Vagina (tissue), 2 donors: ENCODE data around the gene CTBP2. TPM values are rescaled to one million over a fixed set of nuclear protein-coding genes. Genes with fewer than 3 reads are reported as not detected.

Experiments
- DNase-seq, 2 donors: peaks; one replicate each; pipeline ENCODE4 v3.0.0-alpha.2; 2017; ENCODE audit errors: extremely low spot score in 2 of 2
- H3K27ac ChIP-seq: fragments of 200-600 bp; sonication (generic); one replicate; pipeline ENCODE4 v1.5.1; 2019
- H3K27me3 ChIP-seq: fragments of 200-600 bp; sonication (generic); one replicate; pipeline ENCODE4 v1.5.1; 2019
- H3K36me3 ChIP-seq, 2 donors: fragments of 200-600 bp; sonication (generic); one replicate each; pipeline ENCODE4 v1.5.1; 2017 to 2019
- H3K4me1 ChIP-seq: fragments of 200-600 bp; sonication (generic); one replicate; pipeline ENCODE4 v1.5.1; 2019
- H3K4me3 ChIP-seq, 2 donors: fragments of 200-600 bp; sonication (generic); 1 replicate in 1 of 2; 2 replicates in 1 of 2; pipeline ENCODE4 v1.5.1; 2016 to 2019
- H3K9me3 ChIP-seq: fragments of 200-600 bp; sonication (generic); one replicate; pipeline ENCODE4 v1.5.1; 2019
- CTCF ChIP-seq, 3 experiments: fragments of 450-650 bp in 2 of 3; fragments of 200-600 bp in 1 of 3; sonication (generic) in 1 of 3; IDR thresholded peaks; one replicate each; pipeline ENCODE4 v1.5.1; 2017 to 2019; ENCODE audit warnings: antibody characterized with exemption in 3 of 3, mild to moderate bottlenecking in 2 of 3, moderate library complexity in 2 of 3
- POLR2A ChIP-seq, 2 donors: fragments of 450-650 bp; IDR thresholded peaks; one replicate each; pipeline ENCODE4 v1.6.1; 2017; ENCODE audit warnings: antibody characterized with exemption in 2 of 2, mild to moderate bottlenecking in 2 of 2, moderate library complexity in 2 of 2
- POLR2AphosphoS5 ChIP-seq, 2 donors: sonication (generic); formaldehyde crosslinking; IDR thresholded peaks; one replicate each; pipeline ENCODE4 v1.9.0; 2017; ENCODE audit warnings: antibody characterized with exemption in 2 of 2, mild to moderate bottlenecking in 2 of 2, low read depth in 1 of 2; ENCODE audit not compliant: insufficient read depth in 1 of 2
- intact Hi-C: fragments of 100-400 bp; cut with DNase I; formaldehyde crosslinking; loops from one replicate; pipeline ENCODE4 v1.15.1; 2023
- total RNA-seq: library from RNA; depleted of rRNA; stranded (reverse); fragments of >200 nt; gene quantifications from one replicate; pipeline ENCODE4 v1.2.3, GENCODE V29; 2016

CTBP2 gene
- total RNA-seq, 1 donor from 2014 or later: 74.4 TPM

- peak in 1 of 2 donors; percentile 56 for TF ChIP-seq POLR2AphosphoS5 (IDR thresholded peaks at IDR 0.05; ENCODE audit: insufficient read depth in 1 of 2, low read depth in 1 of 2)
- TF ChIP-seq CTCF (IDR thresholded peaks at IDR 0.05): no peak
- no peaks in the 10 kb centered on the region for H3K27me3 ChIP-seq
- H3K4me1 ChIP-seq: peaks cover 72% of the 10 kb centered on the region
- H3K27ac ChIP-seq: peak overlapping the region; percentile 70
- H3K9me3 ChIP-seq: no peaks in the 10 kb centered on the region
- H3K4me3 ChIP-seq: no peak overlapping the region
- intact Hi-C loops: no loop called here
- no peaks in the 10 kb centered on the region for H3K36me3 ChIP-seq
- no peak for DNase-seq
These were observed 144.9 kb downstream of the CTBP2 start for GRCh38 chr10:125015356-125015944.

GRCh38 chr10:125014836-125015355 is 145.5 kb downstream of the CTBP2 start:
- Histone ChIP-seq H3K36me3 (no peaks in the 10 kb centered on the region), H3K27ac (peak overlapping the region; percentile 70), H3K27me3 (no peaks in the 10 kb centered on the region), H3K4me3 (no peak overlapping the region), H3K9me3 (no peaks in the 10 kb centered on the region), H3K4me1 (peaks cover 74% of the 10 kb centered on the region)
- intact Hi-C loops: no loop called here
- TF ChIP-seq POLR2A (IDR thresholded peaks at IDR 0.05): no peak
- no peak for TF ChIP-seq POLR2AphosphoS5 (IDR thresholded peaks at IDR 0.05; ENCODE audit: insufficient read depth in 1 of 2, low read depth in 1 of 2)
- TF ChIP-seq CTCF (IDR thresholded peaks at IDR 0.05): no peak
- no peak for DNase-seq

- intact Hi-C loops: no loop called here
- TF ChIP-seq POLR2AphosphoS5 (IDR thresholded peaks at IDR 0.05; ENCODE audit: insufficient read depth in 1 of 2, low read depth in 1 of 2) (no peak), CTCF (IDR thresholded peaks at IDR 0.05) (no peak), POLR2A (IDR thresholded peaks at IDR 0.05) (no peak)
- no peak for DNase-seq
- no peaks in the 10 kb centered on the region for H3K36me3 ChIP-seq
- H3K4me1 ChIP-seq: peaks cover 80% of the 10 kb centered on the region
- peak overlapping the region; percentile 70 for H3K27ac ChIP-seq
- no peaks in the 10 kb centered on the region for H3K9me3 ChIP-seq
- no peaks in the 10 kb centered on the region for H3K27me3 ChIP-seq
- H3K4me3 ChIP-seq: no peak overlapping the region
These were observed 146.1 kb downstream of the CTBP2 start for GRCh38 chr10:125014086-125014830.

GRCh38 chr10:125013529-125013872 is 146.9 kb downstream of the CTBP2 start:
- TF ChIP-seq POLR2A (IDR thresholded peaks at IDR 0.05) (no peak), CTCF (IDR thresholded peaks at IDR 0.05) (no peak), POLR2AphosphoS5 (IDR thresholded peaks at IDR 0.05; ENCODE audit: insufficient read depth in 1 of 2, low read depth in 1 of 2) (no peak)
- no peak for DNase-seq
- Histone ChIP-seq H3K4me1 (peaks cover 76% of the 10 kb centered on the region), H3K27me3 (no peaks in the 10 kb centered on the region), H3K36me3 (no peaks in the 10 kb centered on the region), H3K9me3 (no peaks in the 10 kb centered on the region), H3K27ac (no peak overlapping the region), H3K4me3 (no peak overlapping the region)
- intact Hi-C loops: no loop called here
